SK-N-MC (cell line): ENCODE data around the gene FSTL4.
"Not testable (repeated sequence)": the region's sequence is repeated elsewhere in the genome, so short reads cannot be mapped to it uniquely, and the experiment has no call there.

Source experiments
- DNase-seq: peaks from one replicate; pipeline ENCODE4 v3.0.0-alpha.2; 2011; ENCODE audit warnings: low read depth, low spot score
- H3K27ac ChIP-seq: fragments of 200-600 bp; sonication (generic); 2 replicates; pipeline ENCODE4 v1.5.1; 2016; ENCODE audit warnings: mixed run types
- H3K36me3 ChIP-seq: fragments of 200-600 bp; sonication (generic); 2 replicates; pipeline ENCODE4 v1.6.1; 2017; ENCODE audit warnings: antibody characterized with exemption, low read length, mixed read lengths; ENCODE audit not compliant: insufficient read depth
- H3K4me3 ChIP-seq: fragments of 200-600 bp; sonication (generic); 2 replicates; pipeline ENCODE4 v1.5.1; 2016
- H3K9ac ChIP-seq: fragments of 200-600 bp; sonication (generic); 2 replicates; pipeline ENCODE4 v1.8.0; 2017; ENCODE audit warnings: mixed run types, mixed read lengths; ENCODE audit not compliant: insufficient read length
- H3K9me3 ChIP-seq: fragments of 200-600 bp; sonication (generic); 2 replicates; pipeline ENCODE4 v1.6.1; 2017; ENCODE audit warnings: low read depth, mild to moderate bottlenecking, antibody characterized with exemption, low read length, moderate library complexity, mixed read lengths
- EZH2 ChIP-seq: fragments of 200-600 bp; sonication (generic); IDR thresholded peaks from one replicate; pipeline ENCODE4 v1.6.1; 2017; ENCODE audit warnings: antibody characterized with exemption
- FOXP2 ChIP-seq: optimal IDR thresholded peaks from 2 replicates; pipeline ENCODE3; 2011; ENCODE audit warnings: mild to moderate bottlenecking, moderate library complexity; ENCODE audit not compliant: insufficient read depth; ENCODE audit errors: extremely low read length, control extremely low read depth
- POLR2AphosphoS5 ChIP-seq: IDR thresholded peaks from 2 replicates; pipeline ENCODE4 v1.6.1; 2012; ENCODE audit warnings: mild to moderate bottlenecking, low read depth, low read length, borderline replicate concordance

Gene FSTL4

GRCh38 chr5:133193794-133194193 lies 418.5 kb downstream of the FSTL4 start:
- no peak overlapping the region for H3K9ac ChIP-seq
- no peaks in the 10 kb centered on the region for H3K9me3 ChIP-seq
- DNase-seq, result no peak
- H3K4me3 ChIP-seq, result no peak overlapping the region
- TF ChIP-seq EZH2, result no peak
- no peak for TF ChIP-seq POLR2AphosphoS5
- no peak for TF ChIP-seq FOXP2
- H3K27ac ChIP-seq, result no peak overlapping the region
- no peaks in the 10 kb centered on the region for H3K36me3 ChIP-seq

GRCh38 chr5:133192716-133193115 lies 419.6 kb downstream of the FSTL4 start:
- H3K9me3 ChIP-seq, result no peaks in the 10 kb centered on the region
- TF ChIP-seq POLR2AphosphoS5 (no peak), FOXP2 (no peak), EZH2 (no peak)

GRCh38 chr5:133189881-133190280 lies 422.5 kb downstream of the FSTL4 start:
- no peaks in the 10 kb centered on the region for H3K36me3 ChIP-seq
- H3K4me3 ChIP-seq, result no peak overlapping the region
- no peak overlapping the region for H3K9ac ChIP-seq
- no peak for TF ChIP-seq EZH2
- TF ChIP-seq POLR2AphosphoS5, result no peak
- TF ChIP-seq FOXP2, result no peak
- no peak overlapping the region for H3K27ac ChIP-seq
- H3K9me3 ChIP-seq, result no peaks in the 10 kb centered on the region
- no peak for DNase-seq

More at GRCh38 chr5:133192716-133193115, 419.6 kb downstream of the FSTL4 start:
- DNase-seq, result no peak
- Histone ChIP-seq H3K27ac (no peak overlapping the region), H3K36me3 (no peaks in the 10 kb centered on the region), H3K4me3 (no peak overlapping the region), H3K9ac (no peak overlapping the region)

- TF ChIP-seq POLR2AphosphoS5 (no peak), FOXP2 (no peak), EZH2 (no peak)
- Histone ChIP-seq H3K36me3 (no peaks in the 10 kb centered on the region), H3K4me3 (no peak overlapping the region), H3K27ac (no peak overlapping the region), H3K9ac (no peak overlapping the region), H3K9me3 (no peaks in the 10 kb centered on the region)
- no peak for DNase-seq
Observed at GRCh38 chr5:133179405-133179804, 432.9 kb downstream of the FSTL4 start.

DNA sequence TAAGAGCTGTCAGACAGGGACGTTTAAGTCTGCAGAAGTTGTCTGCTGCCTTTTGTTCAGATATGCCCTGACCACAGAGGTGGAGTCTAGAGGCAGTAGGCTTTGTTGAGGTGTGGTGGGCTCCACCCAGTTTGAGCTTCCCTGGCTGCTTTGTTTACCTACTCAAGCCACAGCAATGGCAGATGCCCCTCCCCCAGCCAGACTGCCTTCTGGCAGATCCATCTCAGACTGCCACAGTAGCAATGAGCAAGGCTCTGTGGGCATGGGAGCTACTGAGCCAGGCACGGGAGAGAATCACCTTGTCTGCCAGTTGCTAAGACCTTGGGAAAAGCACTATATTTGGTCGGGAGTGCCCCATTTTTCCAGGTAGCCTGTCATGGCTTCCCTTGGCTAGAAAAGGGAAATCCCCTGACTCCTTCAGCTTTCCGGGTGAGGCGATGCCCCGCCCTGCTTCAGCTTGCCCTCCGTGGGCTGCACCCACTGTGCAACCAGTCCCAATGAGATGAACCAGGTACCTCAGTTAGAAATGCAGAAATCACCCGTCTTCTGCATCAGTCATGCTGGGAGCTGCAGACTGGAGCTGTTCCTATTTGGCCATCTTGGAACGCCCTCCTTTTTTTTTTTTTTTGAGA lies 441.5 kb downstream of the FSTL4 start:
- DNase-seq, H3K4me3 ChIP-seq, H3K27ac ChIP-seq, H3K36me3 ChIP-seq, H3K9me3 ChIP-seq, H3K9ac ChIP-seq: not testable (repeated sequence)

DNA sequence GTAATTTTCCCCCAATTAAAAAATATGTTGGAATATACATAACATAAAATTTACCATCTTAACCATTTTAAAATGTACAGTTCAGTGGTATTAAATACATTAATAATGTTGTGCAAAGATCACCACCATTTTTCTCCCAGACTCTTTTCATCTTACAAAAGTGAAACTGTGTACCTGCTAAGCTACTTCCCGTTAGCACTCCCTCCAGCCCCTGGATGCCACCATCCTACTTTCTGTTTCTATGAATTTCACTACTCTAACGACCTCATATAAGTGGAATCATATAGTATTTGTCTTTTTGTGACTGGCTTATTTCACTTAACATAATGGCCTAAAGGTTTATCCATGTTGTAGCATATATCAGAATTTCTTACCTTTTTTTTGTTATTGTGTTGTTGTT lies 447.6 kb downstream of the FSTL4 start:
- DNase-seq, result no peak
- Histone ChIP-seq H3K36me3 (no peaks in the 10 kb centered on the region), H3K27ac (no peak overlapping the region), H3K9ac (no peak overlapping the region), H3K4me3 (no peak overlapping the region), H3K9me3 (no peaks in the 10 kb centered on the region)
- TF ChIP-seq FOXP2 (no peak), POLR2AphosphoS5 (no peak), EZH2 (no peak)

- no peaks in the 10 kb centered on the region for H3K9me3 ChIP-seq
- H3K27ac ChIP-seq, result no peak overlapping the region
- TF ChIP-seq POLR2AphosphoS5 (no peak), FOXP2 (no peak), EZH2 (no peak)
- no peaks in the 10 kb centered on the region for H3K36me3 ChIP-seq
- no peak overlapping the region for H3K4me3 ChIP-seq
- no peak for DNase-seq
- no peak overlapping the region for H3K9ac ChIP-seq
Observed at GRCh38 chr5:133163839-133164238, 448.5 kb downstream of the FSTL4 start.

DNA sequence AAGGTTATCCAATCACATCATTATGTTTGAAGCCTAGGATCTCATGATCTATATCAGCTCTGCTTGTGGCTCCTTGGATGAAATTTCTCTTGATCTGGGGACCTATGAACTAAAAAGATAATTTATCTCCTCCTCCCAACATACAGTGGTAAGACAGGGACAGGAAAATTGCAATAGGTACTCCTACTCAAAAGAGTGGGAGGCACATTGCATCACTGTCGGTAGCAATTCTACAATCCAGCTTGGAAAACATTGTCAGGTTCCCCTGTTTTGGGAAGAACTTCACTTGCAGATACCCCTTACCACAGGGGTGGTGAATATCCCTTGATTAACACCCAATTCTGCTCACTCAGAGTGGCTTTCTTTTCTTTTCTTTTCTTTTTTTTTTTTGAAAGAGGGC lies 452.8 kb downstream of the FSTL4 start:
- TF ChIP-seq EZH2 (no peak), POLR2AphosphoS5 (no peak), FOXP2 (no peak)
- Histone ChIP-seq H3K27ac (no peak overlapping the region), H3K4me3 (no peak overlapping the region), H3K36me3 (no peaks in the 10 kb centered on the region), H3K9me3 (no peaks in the 10 kb centered on the region), H3K9ac (no peak overlapping the region)
- DNase-seq, result no peak

DNA sequence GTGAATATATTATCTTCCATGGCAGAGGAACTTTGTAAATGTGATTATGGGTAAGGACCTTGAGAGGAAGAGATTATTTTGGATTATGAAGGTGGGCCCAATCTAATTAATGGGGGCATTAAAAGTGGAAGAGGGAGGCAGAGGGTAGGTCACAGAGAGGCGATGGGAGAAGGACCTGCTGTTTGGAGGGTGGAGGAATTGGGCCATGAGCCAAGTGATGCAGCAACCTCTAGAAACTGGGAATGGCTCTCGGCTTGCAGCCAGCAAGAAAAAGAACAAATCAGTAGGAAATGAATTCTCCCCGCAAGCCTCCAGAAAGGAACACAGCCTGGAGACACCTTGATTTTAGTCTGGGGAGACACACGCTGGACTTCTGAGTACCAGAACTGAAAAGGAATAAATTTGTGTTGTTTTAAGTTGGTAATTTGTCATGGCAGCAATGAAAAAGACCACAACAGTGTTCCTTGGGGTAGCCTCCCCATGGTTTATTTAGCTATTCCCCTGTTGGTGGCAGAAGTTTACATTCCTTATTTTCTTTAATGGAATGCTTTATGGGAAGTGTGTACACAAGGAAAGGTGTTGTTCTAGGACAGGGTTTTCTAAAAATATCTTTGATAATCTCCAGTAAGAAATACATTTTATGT lies 456.9 kb downstream of the FSTL4 start:
- Histone ChIP-seq H3K36me3 (no peaks in the 10 kb centered on the region), H3K9ac (no peak overlapping the region), H3K9me3 (no peaks in the 10 kb centered on the region), H3K4me3 (no peak overlapping the region), H3K27ac (no peak overlapping the region)
- no peak for TF ChIP-seq FOXP2
- TF ChIP-seq POLR2AphosphoS5, result no peak
- no peak for TF ChIP-seq EZH2
- DNase-seq, result no peak
